GM10248 (cell line): ENCODE data around the gene KIF18B.

Experiments
- CTCF ChIA-PET: fragments of 300-600 bp; sonication (Branson Sonifier 250); formaldehyde crosslinking; extraction: SDS; loops from one replicate; lab custom pipeline; 2021; ENCODE audit warnings: antibody characterized with exemption; lab: Yijun Ruan, JAX
- POLR2A ChIA-PET: fragments of 350-650 bp; sonication (Branson Sonifier 250); formaldehyde crosslinking; extraction: SDS; loops from one replicate; lab custom pipeline; 2020; ENCODE audit warnings: antibody characterized with exemption; lab: Yijun Ruan, JAX
- DNase-seq: peaks from one replicate; pipeline ENCODE4 v3.0.0; 2012; ENCODE audit errors: extremely low spot score
- CTCF ChIP-seq: IDR thresholded peaks from 2 replicates; pipeline ENCODE4 v1.5.1; 2012; ENCODE audit warnings: mild to moderate bottlenecking, low read depth; ENCODE audit errors: extremely low read depth, missing control alignments, control extremely low read depth

KIF18B gene

GRCh38 chr17:44989552-44990138 lies 42.1 kb upstream of the KIF18B start:
- no peak for TF ChIP-seq CTCF
- DNase-seq = no peak
- CTCF ChIA-PET = interaction anchor here (0.9 to 2.3 kb wide), 2 partner anchors 31 to 146 kb away, joined by 4 to 10 read pairs; partner anchors contain the start of gene ACBD4
- POLR2A ChIA-PET = interaction anchor here (0.6 kb wide), 1 partner anchor 22 kb away, joined by 4 read pairs; the partner anchor contains the start of gene C1QL1

GRCh38 chr17:44988044-44988942 lies 40.7 kb upstream of the KIF18B start:
- CTCF ChIA-PET = no interaction called here
- no peak for DNase-seq
- no peak for TF ChIP-seq CTCF
- POLR2A ChIA-PET = no interaction called here

GRCh38 chr17:44983563-44983962 lies 36.0 kb upstream of the KIF18B start:
- ChIA-PET POLR2A (no interaction called here), CTCF (interaction anchor here (0.7 kb wide), 1 partner anchor 152 kb away, joined by 3 read pairs; the partner anchor contains the start of gene ACBD4)
- no peak for TF ChIP-seq CTCF
- no peak for DNase-seq

GRCh38 chr17:44982113-44982702 lies 34.6 kb upstream of the KIF18B start:
- CTCF ChIA-PET = interaction anchor here (1.1 to 1.4 kb wide), 2 partner anchors 12 to 40 kb away, joined by 3 to 4 read pairs; no protein-coding TSS in a partner anchor
- no peak for TF ChIP-seq CTCF
- no peak for DNase-seq
- POLR2A ChIA-PET = no interaction called here

GRCh38 chr17:44981221-44981968 lies 33.8 kb upstream of the KIF18B start:
- ChIA-PET CTCF (interaction anchor here (1.1 to 1.4 kb wide), 2 partner anchors 13 to 41 kb away, joined by 3 to 4 read pairs; no protein-coding TSS in a partner anchor), POLR2A (no interaction called here)
- no peak for TF ChIP-seq CTCF
- DNase-seq = no peak

- CTCF ChIA-PET = interaction anchor here (1.0 kb wide), 1 partner anchor 58 kb away, joined by 3 read pairs; no protein-coding TSS in a partner anchor
- TF ChIP-seq CTCF = no peak
- DNase-seq = no peak
- POLR2A ChIA-PET = no interaction called here
Measured at GRCh38 chr17:44979426-44979995, 31.9 kb upstream of the KIF18B start.
